SIG-M5 treated with dmso at 0.1 percent for 504 hours (cell line): ENCODE data around the gene SARDH.
"Not testable (repeated sequence)": the region's sequence is repeated elsewhere in the genome, so short reads cannot be mapped to it uniquely, and the experiment has no call there.

Source experiments
- DNase-seq: peaks from one replicate; lab custom pipeline; 2025; ENCODE audit not compliant: unreplicated experiment; lab: John Stamatoyannopoulos, UW

The SARDH gene

DNA sequence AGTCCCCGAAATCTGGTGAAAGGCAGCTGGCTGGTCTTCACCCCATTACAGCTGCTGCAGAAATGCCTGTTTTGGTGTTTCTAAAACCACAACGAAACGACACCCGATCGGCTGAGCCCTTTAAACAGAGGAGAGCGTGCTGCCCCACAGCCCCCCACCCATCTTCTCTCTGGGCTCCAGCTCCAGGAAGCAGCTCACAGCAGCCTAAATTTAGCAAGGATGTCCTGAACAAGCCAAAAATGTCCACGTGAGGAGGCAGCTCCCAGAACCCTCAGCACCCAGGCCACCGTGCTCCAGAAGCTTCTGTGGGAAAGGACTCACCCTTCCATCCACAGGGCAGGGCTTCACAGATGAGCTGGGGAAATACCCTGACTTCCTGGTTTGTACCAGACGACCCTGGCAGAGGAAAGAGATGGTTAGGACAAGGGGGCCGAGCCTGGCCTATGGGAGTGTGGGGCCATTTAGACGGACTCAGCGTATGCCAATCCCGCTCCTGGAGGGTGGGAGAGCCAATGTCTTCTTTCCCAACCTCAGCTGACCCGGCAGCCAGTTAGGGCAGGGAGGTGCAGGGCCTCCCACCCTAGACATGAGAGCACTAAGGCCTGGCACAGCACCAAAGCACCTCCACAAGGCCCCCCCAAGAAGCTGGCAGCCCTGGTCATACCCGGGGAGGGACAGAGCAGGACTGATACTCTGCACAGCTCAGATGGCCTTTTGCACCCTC, 39.1 kb upstream of the SARDH start:
- DNase-seq, result no peak

DNA sequence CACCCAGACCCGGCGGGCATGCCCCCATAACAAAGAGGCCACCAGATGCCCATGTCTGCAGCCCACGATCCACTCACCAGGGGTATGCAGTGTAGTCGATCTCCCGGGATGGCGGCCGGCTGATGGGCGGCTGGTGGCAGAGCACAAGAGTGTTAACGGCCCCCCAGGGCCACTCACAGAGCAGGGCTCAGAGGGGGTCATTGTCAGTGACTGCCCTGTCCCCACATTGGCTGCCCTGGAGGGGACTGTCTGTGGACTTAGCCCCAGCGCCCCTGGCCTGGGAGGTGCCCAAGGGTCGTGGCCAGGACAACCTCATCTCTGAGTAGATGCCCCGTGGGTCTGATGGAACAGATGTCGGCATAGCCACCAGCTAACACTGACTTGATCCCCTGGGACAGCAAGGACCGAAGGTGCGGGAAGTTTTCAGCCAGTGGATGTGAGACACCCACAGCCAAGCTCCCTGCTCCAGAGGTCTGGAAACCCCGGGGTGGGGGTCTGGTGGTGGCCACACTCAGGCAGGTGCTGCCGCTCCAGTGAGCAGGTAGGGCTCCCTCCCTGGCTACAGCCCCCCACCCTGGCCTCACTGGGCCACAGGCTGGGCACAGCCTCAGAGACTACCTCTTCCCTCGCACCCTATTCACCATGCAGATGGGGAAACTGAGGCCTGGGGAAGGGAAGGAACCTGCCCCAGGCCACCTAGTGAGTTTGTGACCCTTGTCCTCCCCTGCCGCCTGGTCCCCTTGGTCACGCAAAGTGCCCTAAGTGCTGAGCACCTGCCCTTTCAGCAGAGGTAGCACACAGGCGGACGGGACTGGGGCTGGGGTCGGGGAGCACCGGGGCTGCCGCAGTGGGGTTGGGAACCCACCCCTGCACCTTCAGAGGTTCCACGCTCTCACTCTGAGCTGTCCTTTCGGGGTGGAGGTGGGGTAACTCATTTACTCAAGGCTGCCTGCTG, 38.1 kb upstream of the SARDH start:
- DNase-seq, result no peak

DNA sequence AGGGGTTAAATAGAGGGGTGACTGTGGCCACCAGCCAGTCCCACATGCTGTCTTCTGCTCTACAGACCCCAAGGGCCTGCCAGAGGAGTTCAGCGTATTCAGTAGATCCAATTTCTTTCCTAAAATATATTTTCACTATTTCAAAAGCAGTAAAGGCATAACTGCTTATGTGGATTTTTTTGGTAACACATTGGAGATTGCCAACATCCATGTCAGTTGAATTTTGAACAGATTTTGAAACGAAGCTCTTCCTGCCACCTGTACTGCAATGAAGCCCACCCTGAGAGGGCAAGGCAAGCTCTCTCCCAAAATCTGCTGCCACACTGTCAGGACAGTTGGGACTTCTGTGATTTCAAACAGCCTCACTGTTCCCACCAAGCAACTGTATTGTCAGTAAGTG, 37.1 kb upstream of the SARDH start:
- no peak for DNase-seq

DNA sequence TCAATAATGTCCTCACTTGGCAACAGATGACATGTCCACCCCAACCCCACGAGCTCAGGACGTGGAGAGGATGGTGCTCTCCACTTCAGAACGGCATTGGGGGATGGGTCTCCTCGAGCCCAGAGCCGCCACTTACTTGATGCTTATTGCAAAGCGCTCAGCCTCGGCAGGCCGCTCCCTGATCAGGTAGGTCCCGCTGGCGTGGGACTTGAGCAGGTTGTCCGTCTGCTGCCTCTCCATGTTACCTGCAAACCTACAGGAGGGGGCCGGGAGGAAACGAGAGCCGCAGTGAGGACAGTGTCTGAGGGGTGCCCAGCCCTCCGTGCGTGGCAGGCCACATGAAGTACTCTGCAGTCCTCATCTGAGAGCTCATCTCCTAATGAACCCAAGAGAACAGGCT, 36.6 kb upstream of the SARDH start:
- DNase-seq, result no peak

DNA sequence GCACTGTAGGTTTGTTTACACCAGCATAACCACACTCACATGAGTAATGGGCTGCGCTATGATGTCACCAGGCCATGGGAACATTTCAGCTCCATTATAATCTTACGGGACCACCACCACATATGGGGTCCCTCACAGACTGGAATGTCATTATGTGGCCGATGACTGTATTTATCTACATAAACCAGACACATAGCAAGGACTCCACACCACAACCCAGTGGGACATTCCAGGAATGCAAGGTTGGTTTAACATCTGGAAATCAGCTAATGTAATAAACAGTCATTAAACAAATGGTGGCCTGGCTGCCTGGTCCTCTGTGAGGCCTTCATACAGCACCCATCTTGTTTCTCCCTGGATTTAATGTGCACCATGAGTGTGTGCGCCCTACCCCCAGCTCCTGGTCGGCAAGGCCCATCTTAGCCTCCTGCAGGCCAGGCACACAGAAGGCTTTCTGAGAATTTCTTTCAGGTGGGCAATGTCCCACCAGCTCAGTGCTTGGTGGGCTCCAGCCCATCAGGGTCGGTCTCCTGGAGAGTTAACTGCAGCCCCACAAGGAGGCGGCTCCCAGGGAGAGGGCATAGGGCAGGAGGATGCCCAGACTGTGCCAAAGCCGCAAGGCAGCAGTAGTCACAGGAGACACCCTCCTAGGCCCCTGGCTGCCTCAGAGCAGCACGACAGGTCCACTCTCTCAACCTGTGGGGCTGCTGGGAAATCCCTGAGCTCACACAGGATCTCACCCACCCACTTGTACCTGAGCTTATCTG, 35.9 kb upstream of the SARDH start:
- no peak for DNase-seq

DNA sequence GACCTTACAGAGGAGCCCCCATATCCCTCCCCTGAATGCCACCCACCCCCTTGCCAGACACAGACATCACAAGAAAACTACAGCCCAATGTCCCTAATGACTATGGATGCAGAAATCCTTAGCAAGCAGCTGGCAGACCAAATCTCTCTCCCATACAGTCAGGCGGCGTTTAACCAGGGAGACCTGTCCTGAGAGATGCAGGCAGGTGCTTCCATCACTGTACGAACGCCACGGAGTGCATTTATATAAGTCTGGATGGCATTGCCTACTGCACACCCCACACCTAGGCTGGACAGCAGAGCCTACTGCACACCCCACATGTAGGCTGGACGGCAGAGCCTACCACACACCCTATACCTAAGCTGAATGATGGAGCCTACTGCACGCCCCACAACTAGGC, 34.4 kb upstream of the SARDH start:
- DNase-seq, result no peak

DNA sequence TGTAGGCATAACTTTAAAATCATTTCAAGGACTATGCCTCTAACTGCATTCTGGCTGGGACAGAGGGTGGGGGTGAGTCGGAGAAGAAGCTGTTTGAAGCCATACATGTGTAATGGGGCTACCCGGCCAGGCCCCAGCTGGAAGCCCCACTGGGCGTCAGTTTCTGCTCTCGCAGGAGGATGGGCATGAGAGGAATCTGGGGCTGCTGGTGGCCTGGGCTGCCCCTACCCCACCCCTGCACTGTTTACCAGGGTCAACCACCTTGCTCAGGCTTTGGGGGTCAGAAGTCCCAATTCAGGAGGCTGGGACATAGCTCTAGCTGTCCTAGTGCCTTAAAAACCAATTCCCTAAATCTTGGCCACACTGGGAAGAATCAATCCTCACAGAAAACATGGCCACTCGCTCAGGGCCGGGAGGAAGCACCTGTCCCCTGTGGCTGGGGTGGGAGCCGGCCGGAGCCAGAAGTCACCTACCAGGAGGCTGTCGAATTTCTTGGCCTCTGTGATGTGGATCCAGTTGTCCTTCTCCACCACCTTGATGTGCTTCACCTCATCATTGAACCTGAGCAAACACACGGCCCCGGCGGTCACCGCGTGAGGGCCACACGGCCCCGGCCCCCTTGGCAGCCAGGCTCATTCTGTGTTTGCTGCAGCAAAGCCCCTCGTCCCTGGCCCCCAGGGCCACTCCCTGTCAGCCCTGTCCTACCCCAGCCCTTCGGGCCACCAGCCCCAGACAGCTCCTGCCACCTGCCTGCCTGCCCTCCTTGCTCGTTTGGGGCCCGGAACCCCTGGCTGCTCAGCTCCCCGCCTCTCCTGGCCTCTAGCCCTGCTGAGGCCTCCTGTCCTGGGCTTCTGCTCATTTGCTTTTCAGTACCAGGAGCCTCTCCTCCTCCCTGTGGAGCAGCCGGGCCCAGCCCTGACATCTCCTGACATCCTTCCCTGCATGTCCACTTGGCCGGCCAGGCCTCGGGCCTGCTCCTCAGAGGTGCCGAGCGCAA, 33.6 kb upstream of the SARDH start:
- no peak for DNase-seq

DNA sequence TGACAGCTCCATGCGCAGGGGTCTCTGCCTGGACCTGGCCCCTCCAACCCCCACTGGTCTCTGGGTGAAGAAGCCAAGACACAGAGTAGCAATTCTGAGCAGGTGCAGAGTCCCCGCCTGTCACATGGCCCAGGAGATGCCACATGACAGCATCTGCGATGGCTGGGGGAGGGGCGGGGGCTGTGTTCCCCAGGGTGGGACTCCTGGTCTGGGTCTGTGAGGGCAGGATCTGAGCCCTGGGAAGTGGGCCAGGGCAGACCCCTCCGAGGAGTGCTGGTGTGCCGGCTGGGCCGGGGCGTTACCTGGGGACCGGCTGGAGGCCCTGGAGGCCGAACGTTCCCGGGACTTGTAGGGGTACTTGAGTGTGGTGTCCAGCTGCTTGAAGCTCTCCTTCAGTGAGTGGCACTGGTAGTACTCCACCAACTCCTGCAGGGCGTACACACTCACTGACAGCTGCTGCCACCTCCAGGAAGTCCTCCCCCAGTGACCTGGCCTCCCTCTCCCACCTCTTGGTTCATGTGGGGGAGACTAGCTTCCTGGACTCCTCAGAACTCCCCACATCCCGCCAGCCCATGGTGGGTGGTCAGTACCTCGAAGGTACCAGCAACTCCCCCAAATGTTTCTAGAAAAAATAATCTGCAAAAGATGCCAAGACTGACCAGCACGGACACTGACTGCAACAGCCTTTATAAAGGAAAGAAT, 32.1 kb upstream of the SARDH start:
- DNase-seq, result no peak

DNA sequence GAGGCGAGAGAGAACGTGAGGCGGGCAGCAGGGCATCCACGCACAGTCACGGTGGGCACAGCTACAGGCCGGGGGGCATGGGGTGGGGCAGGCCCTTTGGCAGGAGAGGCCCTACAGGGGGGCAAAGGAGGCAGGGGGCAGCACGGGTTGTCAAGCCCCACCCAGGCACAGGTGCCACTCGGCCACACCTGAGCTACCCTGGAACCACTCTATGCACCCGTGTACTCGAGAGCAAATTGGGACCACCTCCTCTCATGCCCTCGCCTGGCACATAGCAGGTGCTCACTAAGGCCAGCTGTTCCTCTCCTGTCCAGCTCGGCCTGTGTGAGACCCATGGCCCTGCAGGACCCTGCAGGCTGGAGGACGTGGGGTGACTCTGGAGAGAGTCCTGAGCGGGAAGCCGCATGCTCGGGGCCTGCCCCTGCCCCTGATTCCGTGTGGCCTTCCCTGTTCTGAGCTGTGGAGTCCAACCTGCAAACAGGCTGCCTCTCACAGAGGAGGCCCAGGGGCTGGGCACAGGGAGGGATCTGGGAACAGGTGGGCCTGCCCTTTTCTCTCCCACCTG, 31.4 kb upstream of the SARDH start:
- no peak for DNase-seq

DNA sequence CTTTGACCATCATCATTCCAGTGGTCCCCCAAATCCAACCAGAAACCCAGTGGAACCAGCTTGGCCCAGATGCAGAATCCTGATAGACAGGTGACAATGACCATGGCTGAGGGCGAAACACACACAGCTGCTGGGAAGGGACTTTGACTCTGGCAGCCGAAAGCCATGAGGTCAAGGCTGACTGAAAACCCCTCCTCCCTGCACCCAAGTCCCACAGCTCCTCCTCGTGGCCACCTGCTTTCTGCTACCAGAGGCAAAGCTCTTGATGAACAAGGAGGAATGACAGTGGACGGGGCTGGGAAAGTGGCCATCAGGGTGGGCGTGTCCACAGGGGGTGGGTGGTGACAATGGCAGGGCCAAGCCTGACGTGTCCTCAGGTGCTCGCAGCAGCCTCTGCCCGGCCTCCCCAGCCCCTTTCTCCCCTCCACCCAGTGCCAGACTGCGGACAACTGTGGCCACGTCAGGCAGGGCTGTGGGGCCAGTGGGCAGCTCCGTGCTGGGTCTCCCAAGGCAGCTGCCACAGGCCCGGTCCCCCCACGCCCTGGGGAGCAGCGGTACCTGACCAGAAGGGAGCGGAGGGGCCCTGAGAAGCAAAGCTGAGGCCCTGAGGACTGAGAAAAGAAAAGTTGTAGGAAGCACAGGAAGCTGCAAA, 30.8 kb upstream of the SARDH start:
- no peak for DNase-seq

DNA sequence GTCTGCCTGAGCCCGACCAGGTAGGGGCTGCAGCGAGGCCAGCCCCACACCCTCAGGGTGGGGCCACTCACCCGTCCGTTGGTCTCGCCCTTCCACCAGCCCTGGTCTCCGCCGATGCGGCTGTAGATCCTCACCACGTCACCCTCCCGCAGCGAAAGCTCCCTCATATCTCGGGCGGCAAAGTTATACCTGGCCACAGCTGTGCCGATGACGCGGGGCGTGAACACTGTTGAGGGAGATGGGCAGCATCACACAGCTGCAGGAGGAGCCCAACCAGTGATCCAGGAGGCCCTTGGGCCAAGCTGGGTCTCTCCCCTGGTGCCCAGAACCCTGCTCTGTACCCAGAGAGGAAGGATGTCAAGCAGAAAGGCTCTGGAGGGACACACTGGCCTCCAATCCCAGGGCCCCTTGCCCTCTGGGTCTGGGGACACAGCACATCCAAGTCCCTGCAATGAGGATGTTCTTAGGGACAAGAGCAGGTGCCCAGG, 30.3 kb upstream of the SARDH start:
- no peak for DNase-seq

DNA sequence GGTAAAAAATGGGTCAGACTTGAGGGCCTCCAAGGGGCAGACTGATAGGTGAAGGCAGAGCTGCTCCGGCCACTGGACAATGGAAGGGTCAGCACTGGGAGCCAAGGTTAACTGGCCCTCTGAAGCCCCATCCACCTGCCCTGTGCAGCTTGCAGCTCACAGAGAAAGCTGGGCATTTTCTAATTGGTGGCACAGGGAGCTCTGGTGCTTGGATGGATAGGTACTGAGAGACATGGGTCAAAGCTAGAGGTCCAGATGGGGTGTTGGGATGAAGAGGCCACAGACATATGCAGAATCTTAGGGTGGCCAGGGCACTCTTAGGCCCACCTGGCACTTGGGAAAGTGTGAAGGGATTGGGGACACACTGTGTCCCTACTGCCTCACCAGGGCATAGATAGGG, 29.5 kb upstream of the SARDH start:
- no peak for DNase-seq

DNA sequence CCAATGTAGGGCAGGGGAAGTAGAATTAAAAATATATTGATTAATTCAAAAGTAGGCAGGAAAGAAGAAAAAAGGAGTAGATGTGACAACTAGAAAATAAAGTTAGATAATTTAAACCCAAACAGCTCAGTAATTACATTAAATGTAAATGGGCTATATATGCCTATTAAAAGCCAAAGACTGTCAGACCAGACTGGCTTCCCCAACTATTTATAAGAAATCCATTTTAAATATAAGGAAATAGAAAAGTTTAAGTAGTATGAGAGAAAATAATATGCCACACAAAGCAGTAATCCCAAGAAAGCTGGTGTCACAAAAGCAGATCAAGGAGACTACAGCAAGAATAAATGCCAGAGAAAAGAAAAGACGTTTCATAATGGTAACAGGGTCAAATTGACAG, 28.9 kb upstream of the SARDH start:
- no peak for DNase-seq

DNA sequence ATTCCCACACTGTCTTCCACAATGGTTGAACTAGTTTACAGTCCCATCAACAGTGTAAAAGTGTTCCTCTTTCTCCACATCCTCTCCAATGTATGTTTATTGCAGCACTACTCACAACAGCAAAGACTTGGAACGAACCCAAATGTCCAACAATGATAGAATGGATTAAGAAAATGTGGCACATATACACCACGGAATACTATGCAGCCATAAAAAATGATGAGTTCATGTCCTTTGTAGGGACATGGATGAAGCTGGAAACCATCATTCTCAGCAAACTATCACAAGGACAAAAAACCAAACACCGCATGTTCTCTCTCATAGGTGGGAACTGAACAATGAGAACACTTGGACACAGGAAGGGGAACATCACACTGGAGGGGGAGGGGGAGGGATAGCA, 28.1 kb upstream of the SARDH start:
- DNase-seq, result not testable (repeated sequence)

DNA sequence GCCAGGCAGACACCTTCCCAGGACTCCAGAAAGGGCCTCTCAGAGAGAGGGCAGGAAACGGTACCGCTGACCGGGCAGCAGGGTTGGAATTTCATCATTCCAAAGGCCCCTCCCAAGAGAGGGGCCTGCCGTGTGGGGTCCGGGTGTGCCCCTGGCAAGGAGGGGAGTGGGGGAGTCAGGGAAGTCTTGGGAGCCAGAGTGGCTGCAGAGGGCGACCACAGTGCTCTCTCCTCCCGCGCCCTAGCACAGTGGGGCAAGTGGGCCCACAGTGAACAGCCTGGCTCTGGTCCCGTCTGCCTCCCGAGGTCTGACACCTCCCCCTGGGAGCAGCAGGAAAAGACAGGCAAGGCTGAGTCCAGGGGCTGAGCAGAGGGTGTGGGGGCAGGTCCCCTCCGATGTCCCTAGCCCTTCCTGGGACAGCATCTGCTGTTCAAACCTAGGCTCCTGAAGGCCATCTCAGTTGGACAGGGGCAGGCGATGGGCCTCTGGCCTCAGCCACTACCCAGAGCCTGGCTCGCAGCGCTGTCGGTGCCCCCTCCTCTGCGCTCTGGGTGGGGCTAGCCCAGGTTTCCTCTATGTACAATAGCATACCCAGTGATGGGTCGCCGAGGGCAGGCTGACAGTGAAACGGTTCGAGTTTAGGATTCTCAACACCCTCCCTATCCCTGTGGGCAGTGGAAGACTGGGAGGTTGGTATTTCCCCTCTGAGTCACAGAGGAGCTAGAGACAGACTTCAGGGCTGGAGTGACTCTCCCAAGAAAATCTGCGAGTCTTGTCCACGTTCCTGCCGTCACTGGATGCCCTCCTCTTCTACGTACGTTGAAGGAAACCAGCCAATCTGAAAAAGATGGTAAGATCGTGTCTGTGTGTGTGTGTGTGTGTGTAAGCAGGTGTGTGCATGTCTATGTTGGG, 25.4 kb upstream of the SARDH start:
- no peak for DNase-seq

DNA sequence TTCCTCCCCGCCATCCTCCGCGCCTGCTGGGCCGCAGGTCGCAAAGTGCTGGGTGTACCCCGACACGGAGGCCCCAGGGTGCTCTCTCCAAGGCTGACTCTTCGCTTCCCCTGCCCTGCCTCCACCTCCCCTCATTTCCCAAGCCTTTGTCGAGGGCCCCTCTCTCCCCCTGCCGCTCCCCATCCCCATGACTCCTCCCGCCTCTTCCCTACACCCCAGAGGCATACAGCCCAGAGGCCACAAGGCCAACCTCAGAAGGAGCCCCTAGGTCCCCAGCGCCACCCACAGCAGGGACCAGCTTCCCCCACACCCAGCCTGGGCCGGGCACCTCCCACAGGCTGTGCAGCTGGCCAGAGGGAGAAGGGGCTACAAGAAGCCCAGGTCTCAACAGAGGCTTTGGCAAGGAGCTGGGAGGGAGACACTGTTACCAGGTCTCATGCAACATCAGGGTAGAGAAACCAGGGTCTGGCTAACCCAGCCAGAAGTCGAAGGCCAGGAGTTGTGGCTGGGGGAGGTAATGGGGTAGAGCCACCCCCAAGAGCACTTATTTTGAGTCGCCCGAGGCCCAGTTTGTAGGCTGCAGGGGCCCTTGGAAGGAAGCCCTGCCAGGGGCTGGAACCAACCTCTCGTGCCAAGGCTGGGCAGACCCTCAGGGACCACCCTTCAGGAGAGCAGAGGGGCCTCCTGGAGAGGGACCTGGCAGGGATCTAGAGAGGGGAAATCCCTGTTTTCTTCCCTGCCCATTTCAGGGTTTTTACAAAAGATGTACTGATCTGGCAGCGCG, 24.5 kb upstream of the SARDH start:
- DNase-seq, result no peak

DNA sequence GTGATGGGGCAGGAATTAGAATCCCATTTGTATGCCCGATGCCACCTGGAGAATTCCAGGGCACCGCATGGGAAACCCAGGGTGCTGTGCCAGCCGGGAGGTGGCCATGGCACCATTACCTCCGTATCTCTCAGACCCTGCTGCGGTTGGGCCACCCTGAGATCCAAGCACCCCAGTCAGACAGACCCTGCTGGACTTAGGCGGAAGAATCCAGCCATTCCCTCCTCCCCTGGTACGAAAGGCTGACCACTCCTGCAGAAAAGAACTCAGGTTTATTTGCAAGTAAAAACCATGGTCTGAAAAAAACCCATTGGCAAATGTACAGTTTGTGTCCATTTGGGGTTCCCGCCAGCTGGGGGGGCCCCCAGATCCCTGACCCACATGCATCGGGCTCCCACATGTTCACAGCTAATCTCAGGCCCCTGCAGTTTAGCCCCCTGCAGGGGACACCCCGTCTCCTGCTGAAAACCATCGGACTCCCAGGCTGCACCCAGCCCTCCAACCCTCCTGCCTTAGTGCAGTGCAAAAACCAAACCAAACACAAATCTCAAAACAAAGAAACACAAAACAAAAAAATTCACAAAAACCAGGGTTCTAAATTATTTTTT, 23.6 kb upstream of the SARDH start:
- no peak for DNase-seq
